HEK293 (cell line): ENCODE results near the gene IST1.

Experiments
- CTCF ChIP-seq: fragments of 450-650 bp; formaldehyde crosslinking; IDR thresholded peaks from 2 replicates; pipeline ENCODE4 v1.5.1; 2016; ENCODE audit warnings: missing biosample characterization, missing genetic modification characterization
- SALL2 ChIP-seq: fragments of 450-650 bp; formaldehyde crosslinking; IDR thresholded peaks from 2 replicates; pipeline ENCODE4 v1.5.0; 2017; ENCODE audit warnings: missing biosample characterization, mild to moderate bottlenecking, missing genetic modification characterization, borderline replicate concordance
- ZBTB7A ChIP-seq: fragments of 450-650 bp; formaldehyde crosslinking; IDR thresholded peaks from 2 replicates; pipeline ENCODE4 v1.5.1; 2016; ENCODE audit warnings: low read depth, missing biosample characterization, missing genetic modification characterization
- ZNF155 ChIP-seq: fragments of 450-650 bp; formaldehyde crosslinking; IDR thresholded peaks from 2 replicates; pipeline ENCODE4 v1.5.1; 2016; ENCODE audit warnings: missing biosample characterization, missing genetic modification characterization
- ZNF157 ChIP-seq: fragments of 450-650 bp; formaldehyde crosslinking; IDR thresholded peaks from 2 replicates; pipeline ENCODE4 v1.5.1; 2016; ENCODE audit warnings: missing biosample characterization, missing genetic modification characterization
- ZNF274 ChIP-seq, 2 experiments: fragments of 200-500 bp in 1 of 2; fragments of 450-650 bp in 1 of 2; sonication (Bioruptor generic) in 1 of 2; formaldehyde crosslinking in 1 of 2; IDR thresholded peaks; 2 replicates each; pipeline versions ENCODE4 v1.5.1 to v1.6.1; 2014 to 2016; ENCODE audit warnings: borderline replicate concordance in 1 of 2, inconsistent platforms in 1 of 2, low read length in 1 of 2, missing biosample characterization in 1 of 2, missing genetic modification characterization in 1 of 2
- ZNF292 ChIP-seq: fragments of 450-650 bp; formaldehyde crosslinking; IDR thresholded peaks from 2 replicates; pipeline ENCODE4 v1.5.1; 2016; ENCODE audit warnings: low read depth, missing biosample characterization, missing genetic modification characterization, borderline replicate concordance
- ZNF416 ChIP-seq: fragments of 450-650 bp; formaldehyde crosslinking; IDR thresholded peaks from 2 replicates; pipeline ENCODE4 v1.5.1; 2016; ENCODE audit warnings: missing biosample characterization, missing genetic modification characterization
- ZNF48 ChIP-seq: fragments of 450-650 bp; formaldehyde crosslinking; IDR thresholded peaks from 2 replicates; pipeline ENCODE4 v1.5.1; 2016; ENCODE audit warnings: missing biosample characterization, missing genetic modification characterization
- ZSCAN4 ChIP-seq: fragments of 450-650 bp; formaldehyde crosslinking; IDR thresholded peaks from 2 replicates; pipeline ENCODE4 v1.5.1; 2017; ENCODE audit warnings: missing biosample characterization, missing genetic modification characterization

GRCh38 chr16:71899171-71899570 lies 3.8 kb downstream of the IST1 start:
- TF ChIP-seq CTCF (tag by site-specific recombination) = no peak
- TF ChIP-seq ZBTB7A (tag by site-specific recombination) = no peak
- TF ChIP-seq ZSCAN4 (tag by site-specific recombination) = no peak
- no peak for TF ChIP-seq ZNF157
- TF ChIP-seq ZNF48 (tag by site-specific recombination) = no peak
- TF ChIP-seq ZNF274 (IDR thresholded peaks at IDR 0.05; ENCODE audit: low read length) = no peak
- TF ChIP-seq ZNF274 (tag by site-specific recombination; IDR thresholded peaks at IDR 0.05; ENCODE audit: borderline replicate concordance) = no peak
- TF ChIP-seq ZNF416 (tag by site-specific recombination) = no peak
- TF ChIP-seq ZNF292 (tag by site-specific recombination) = no peak
- no peak for TF ChIP-seq SALL2 (tag by site-specific recombination)
- no peak for TF ChIP-seq ZNF155
